Ovary (tissue), 3 donors: ENCODE data around the gene NAA80.

Experiments used
- EP300 ChIP-seq: sonication (generic); formaldehyde crosslinking; IDR thresholded peaks from one replicate; pipeline ENCODE4 v1.6.1; 2017; ENCODE audit warnings: antibody characterized with exemption
- POLR2A ChIP-seq: fragments of 450-650 bp; IDR thresholded peaks from one replicate; pipeline ENCODE4 v1.6.1; 2017; ENCODE audit warnings: antibody characterized with exemption, mild to moderate bottlenecking, moderate library complexity
- TF ChIP-seq, protein P1 (sequence below), 3 donors: fragments of 450-650 bp in 2 of 3; fragments of 200-600 bp in 1 of 3; IDR thresholded peaks; one replicate each; pipeline versions ENCODE4 v1.5.1 to v1.8.0; 2016 to 2022; ENCODE audit warnings: antibody characterized with exemption in 3 of 3, mild to moderate bottlenecking in 1 of 3
- donor health status: DM: no; HTN: no; CAD: no.

DNA sequence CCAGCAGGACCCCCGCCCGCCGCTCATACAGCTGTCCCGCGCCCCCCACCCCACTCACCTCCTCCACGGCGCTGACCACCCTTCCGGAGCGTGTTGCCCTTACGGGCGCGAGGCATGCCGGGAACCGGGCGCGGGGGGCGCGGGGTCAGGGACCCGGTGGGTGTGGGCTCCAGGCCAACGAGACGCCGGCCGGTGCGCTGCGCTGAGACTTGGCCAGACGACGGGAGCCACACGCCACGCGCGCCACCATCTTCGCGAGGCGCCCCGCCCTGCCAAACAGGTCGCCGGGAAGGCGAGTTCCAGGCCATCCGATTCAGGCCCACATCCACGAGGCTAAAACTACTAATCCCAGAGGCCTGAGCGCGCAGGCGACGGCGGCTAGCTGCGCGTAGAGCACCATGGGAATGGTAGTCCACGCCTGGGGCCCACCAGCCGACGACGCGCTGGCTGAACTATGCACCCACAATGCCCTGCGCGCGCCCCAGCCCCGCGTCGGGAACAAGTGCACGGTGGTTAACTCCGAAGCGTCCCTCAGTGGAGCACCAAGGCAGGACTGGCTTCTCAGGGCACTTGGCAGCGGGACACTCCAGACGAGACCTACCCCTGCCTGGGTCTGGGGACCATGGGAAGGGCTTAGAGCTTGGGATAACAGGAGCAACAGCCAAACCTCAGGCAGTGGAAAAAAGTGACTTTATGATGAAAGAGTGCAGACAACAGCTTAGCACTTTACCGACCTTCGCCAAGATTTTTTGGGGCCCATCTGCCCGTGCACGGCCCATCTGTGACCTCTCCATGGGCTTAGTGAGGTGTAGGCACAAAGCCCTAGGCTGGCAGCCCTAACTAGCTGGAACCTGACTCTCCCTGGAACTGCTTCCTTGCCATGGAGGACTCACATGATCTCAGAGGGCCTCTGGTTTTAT, 6.8 kb downstream of the NAA80 start, which contains the start of gene IFRD2:
- TF ChIP-seq POLR2A: peak; percentile 79
- TF ChIP-seq, protein P1, sequence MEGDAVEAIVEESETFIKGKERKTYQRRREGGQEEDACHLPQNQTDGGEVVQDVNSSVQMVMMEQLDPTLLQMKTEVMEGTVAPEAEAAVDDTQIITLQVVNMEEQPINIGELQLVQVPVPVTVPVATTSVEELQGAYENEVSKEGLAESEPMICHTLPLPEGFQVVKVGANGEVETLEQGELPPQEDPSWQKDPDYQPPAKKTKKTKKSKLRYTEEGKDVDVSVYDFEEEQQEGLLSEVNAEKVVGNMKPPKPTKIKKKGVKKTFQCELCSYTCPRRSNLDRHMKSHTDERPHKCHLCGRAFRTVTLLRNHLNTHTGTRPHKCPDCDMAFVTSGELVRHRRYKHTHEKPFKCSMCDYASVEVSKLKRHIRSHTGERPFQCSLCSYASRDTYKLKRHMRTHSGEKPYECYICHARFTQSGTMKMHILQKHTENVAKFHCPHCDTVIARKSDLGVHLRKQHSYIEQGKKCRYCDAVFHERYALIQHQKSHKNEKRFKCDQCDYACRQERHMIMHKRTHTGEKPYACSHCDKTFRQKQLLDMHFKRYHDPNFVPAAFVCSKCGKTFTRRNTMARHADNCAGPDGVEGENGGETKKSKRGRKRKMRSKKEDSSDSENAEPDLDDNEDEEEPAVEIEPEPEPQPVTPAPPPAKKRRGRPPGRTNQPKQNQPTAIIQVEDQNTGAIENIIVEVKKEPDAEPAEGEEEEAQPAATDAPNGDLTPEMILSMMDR (IDR thresholded peaks at IDR 0.05): peak in 1 of 3 donors; percentile 14
- no peak for TF ChIP-seq EP300
